PFSK-1 (cell line): ENCODE data around the gene TGFBRAP1.

Source experiments
- FOXP2 ChIP-seq: optimal IDR thresholded peaks from 2 replicates; pipeline ENCODE3; 2011; ENCODE audit warnings: borderline replicate concordance, control low read depth, inconsistent platforms; ENCODE audit not compliant: insufficient read depth; ENCODE audit errors: extremely low read length, extremely low read depth
- POLR2AphosphoS5 ChIP-seq: IDR thresholded peaks from 2 replicates; pipeline ENCODE4 v1.6.1; 2012; ENCODE audit warnings: low read depth, mild to moderate bottlenecking, control low read depth, low read length, moderate library complexity
- REST ChIP-seq, 2 experiments: IDR thresholded peaks; 2 replicates each; pipeline versions ENCODE4 v1.6.1 to v1.8.0; 2011 to 2012; ENCODE audit warnings: low read depth in 2 of 2, low read length in 2 of 2, control low read depth in 1 of 2, inconsistent platforms in 1 of 2, mild to moderate bottlenecking in 1 of 2, moderate library complexity in 1 of 2; ENCODE audit not compliant: insufficient read depth in 1 of 2
- SIN3A ChIP-seq: IDR thresholded peaks from 2 replicates; pipeline ENCODE4 v1.6.1; 2012; ENCODE audit warnings: mild to moderate bottlenecking, low read length, moderate library complexity, borderline replicate concordance; ENCODE audit not compliant: insufficient read depth
- TAF1 ChIP-seq: IDR thresholded peaks from 2 replicates; pipeline ENCODE4 v1.6.1; 2012; ENCODE audit warnings: low read length, control low read depth, borderline replicate concordance; ENCODE audit not compliant: insufficient read depth

- TF ChIP-seq FOXP2 (no peak), POLR2AphosphoS5 (no peak), TAF1 (no peak), SIN3A (no peak), REST (IDR thresholded peaks at IDR 0.05; ENCODE audit: insufficient read depth in 1 of 2, low read depth in 2 of 2, low read length in 2 of 2) (no peak)
Measured at GRCh38 chr2:105220604-105221003, 108.9 kb downstream of the TGFBRAP1 start.
